Osteocyte (in vitro differentiated cells): Measurements from ENCODE around the gene SUCO. TPM values are rescaled to one million over a fixed set of nuclear protein-coding genes. Genes with fewer than 3 reads are reported as not detected.
A peak's percentile ranks its signal among the peaks of the same experiment; 100 is the strongest.

Experiments
- DNase-seq: peaks from one replicate; pipeline ENCODE4 v3.0.0; 2021; ENCODE audit warnings: mixed read lengths; ENCODE audit not compliant: unreplicated experiment; ENCODE audit errors: extremely low spot score
- H3K27ac Mint-ChIP-seq: one replicate; pipeline ENCODE4 v1.8.0; 2021; ENCODE audit warnings: mild to moderate bottlenecking, mixed read lengths; ENCODE audit not compliant: unreplicated experiment
- H3K27me3 Mint-ChIP-seq: one replicate; pipeline ENCODE4 v1.8.0; 2021; ENCODE audit warnings: mixed read lengths; ENCODE audit not compliant: unreplicated experiment
- H3K36me3 Mint-ChIP-seq: one replicate; pipeline ENCODE4 v1.8.0; 2021; ENCODE audit warnings: mixed read lengths; ENCODE audit not compliant: unreplicated experiment
- H3K4me1 Mint-ChIP-seq: one replicate; pipeline ENCODE4 v1.8.0; 2021; ENCODE audit warnings: mixed read lengths; ENCODE audit not compliant: unreplicated experiment
- H3K4me3 Mint-ChIP-seq: one replicate; pipeline ENCODE4 v1.8.0; 2021; ENCODE audit warnings: mild to moderate bottlenecking, moderate library complexity, mixed read lengths; ENCODE audit not compliant: unreplicated experiment
- H3K9me3 Mint-ChIP-seq: one replicate; pipeline ENCODE4 v1.8.0; 2021; ENCODE audit warnings: mixed read lengths; ENCODE audit not compliant: unreplicated experiment
- total RNA-seq: library from RNA; stranded (reverse); gene quantifications from 2 replicates; pipeline ENCODE4 v1.2.1, GENCODE V29; 2021
- TF ChIP-seq, protein P1 (sequence below): fragments of 200-600 bp; sonication (generic); IDR thresholded peaks from 2 replicates; pipeline ENCODE4 v1.5.0; 2021; ENCODE audit warnings: antibody characterized with exemption, mild to moderate bottlenecking, moderate library complexity

The SUCO gene
- total RNA-seq, 1 donor from 2014 or later, result 30.4 TPM

DNA sequence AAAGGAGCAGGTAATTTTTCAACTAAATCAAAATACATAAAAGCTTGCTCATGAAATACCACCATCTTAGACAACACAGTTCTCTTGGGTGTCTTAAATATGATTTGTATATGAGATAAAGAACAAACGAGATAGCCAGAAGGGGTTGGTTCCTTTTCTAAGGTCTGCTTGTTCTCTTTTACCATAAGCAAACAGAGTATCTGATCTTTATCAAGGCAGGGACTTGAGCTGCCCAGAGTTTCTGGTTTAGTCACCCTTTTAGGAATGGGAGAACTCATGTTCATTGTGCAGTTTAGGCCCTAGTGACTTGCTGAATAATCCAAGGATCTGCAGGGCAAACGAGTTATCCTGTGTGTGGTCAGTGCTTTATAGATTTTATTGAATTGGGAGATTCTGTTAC lies 3.0 kb upstream of the SUCO start:
- Mint-ChIP-seq H3K9me3 (no peaks in the 10 kb centered on the region), H3K4me1 (peaks cover 21% of the 10 kb centered on the region), H3K27ac (no peak overlapping the region), H3K27me3 (peaks cover 28% of the 10 kb centered on the region), H3K4me3 (no peak overlapping the region), H3K36me3 (no peaks in the 10 kb centered on the region)
- TF ChIP-seq, protein P1, sequence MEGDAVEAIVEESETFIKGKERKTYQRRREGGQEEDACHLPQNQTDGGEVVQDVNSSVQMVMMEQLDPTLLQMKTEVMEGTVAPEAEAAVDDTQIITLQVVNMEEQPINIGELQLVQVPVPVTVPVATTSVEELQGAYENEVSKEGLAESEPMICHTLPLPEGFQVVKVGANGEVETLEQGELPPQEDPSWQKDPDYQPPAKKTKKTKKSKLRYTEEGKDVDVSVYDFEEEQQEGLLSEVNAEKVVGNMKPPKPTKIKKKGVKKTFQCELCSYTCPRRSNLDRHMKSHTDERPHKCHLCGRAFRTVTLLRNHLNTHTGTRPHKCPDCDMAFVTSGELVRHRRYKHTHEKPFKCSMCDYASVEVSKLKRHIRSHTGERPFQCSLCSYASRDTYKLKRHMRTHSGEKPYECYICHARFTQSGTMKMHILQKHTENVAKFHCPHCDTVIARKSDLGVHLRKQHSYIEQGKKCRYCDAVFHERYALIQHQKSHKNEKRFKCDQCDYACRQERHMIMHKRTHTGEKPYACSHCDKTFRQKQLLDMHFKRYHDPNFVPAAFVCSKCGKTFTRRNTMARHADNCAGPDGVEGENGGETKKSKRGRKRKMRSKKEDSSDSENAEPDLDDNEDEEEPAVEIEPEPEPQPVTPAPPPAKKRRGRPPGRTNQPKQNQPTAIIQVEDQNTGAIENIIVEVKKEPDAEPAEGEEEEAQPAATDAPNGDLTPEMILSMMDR, result no peak
- DNase-seq, result no peak

DNA sequence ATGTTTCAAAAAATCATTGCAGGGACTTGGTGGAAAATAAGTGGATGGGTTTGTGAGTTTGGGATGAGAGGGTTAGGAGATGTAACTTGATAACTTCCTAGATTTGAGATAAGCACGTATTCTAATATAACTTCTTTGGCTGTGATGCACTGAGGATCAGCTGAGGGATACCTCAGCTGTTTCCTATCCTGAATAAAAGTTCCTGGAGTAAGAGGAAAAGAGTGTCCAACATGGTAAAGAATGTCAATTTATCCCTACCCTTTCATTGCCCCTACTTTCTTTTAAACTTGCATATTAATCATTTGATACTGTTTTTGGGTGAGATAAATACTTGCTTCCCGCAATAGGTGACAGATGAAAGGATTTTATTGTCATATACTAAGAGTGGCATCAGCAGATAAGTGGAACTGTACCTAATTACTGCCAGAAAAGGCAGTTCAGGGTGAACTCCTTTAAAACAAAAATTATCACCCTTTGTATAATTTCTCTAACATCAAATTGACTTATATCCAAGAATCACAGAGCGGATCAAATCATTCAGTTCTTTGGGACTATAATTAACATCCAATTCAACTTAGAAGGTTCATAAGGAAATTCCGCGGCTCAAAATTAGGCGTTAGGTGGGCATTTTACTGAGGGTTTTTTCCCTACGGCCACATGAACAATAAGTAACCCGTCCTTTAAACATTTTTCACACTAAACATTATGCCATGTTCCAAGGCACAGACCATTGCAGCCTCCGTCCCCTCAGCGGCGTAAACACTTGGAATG lies 1.4 kb upstream of the SUCO start:
- TF ChIP-seq, protein P1, result no peak
- Mint-ChIP-seq H3K4me1 (peaks cover 29% of the 10 kb centered on the region), H3K9me3 (no peaks in the 10 kb centered on the region), H3K27me3 (peaks cover 20% of the 10 kb centered on the region), H3K36me3 (no peaks in the 10 kb centered on the region), H3K27ac (peak overlapping the region; percentile 100), H3K4me3 (peak overlapping the region; percentile 93)
- DNase-seq, result no peak

DNA sequence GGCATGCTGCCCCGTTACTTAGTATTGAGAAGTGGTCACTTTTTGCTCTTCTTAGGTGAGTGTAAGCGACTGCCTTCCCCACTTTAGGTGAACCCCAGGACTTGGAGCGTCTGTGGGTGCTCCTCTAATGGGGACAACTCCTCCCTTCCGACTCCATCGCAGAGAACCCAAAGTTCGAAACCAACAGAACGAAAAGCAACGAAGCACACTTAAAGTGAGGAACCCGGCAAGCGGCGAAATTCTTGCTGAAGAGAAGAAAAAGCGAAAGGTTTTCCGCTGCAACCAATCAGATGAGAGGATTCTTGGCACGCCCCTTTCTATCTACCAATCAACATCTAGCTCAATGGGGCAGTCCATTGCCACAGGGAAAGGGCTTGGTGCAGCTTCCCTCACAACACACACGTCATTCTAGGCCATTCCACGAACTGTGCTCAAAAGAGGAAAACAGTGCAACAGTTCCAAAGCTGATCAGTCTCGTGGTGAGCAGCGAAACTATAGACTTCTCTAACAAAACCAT lies 709 bp upstream of the SUCO start:
- peak; percentile 95 for DNase-seq
- peak overlapping the region; percentile 100 for H3K27ac Mint-ChIP-seq
- no peaks in the 10 kb centered on the region for H3K9me3 Mint-ChIP-seq
- no peaks in the 10 kb centered on the region for H3K36me3 Mint-ChIP-seq
- H3K27me3 Mint-ChIP-seq, result peaks cover 14% of the 10 kb centered on the region
- peaks cover 29% of the 10 kb centered on the region for H3K4me1 Mint-ChIP-seq
- peak overlapping the region; percentile 93 for H3K4me3 Mint-ChIP-seq
- TF ChIP-seq, protein P1, result no peak

GRCh38 chr1:172533513-172534151 lies 682 bp downstream of the SUCO start:
- Mint-ChIP-seq H3K27me3 (peaks cover 8% of the 10 kb centered on the region), H3K36me3 (no peaks in the 10 kb centered on the region), H3K9me3 (no peaks in the 10 kb centered on the region), H3K27ac (peak overlapping the region; percentile 100), H3K4me1 (peaks cover 33% of the 10 kb centered on the region), H3K4me3 (peak overlapping the region; percentile 93)
- no peak for DNase-seq
- TF ChIP-seq, protein P1, result no peak

DNA sequence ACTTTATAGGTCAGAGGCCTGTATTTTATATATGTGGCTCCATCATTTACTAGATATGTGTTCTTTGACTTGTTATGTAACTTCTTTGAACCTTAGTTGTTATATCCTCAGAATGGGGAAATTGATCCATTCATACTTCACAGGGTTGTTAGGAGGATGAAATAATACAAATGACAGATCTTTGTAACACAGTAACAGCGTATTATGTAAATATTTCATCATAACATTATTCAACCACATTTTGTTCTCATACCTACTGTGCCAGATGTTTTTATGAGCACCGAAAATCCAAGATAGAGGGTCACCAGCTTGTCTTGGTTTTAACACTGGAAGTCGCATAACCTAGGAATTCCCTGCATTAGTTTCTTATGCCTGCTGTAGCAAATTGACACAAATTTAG lies 3.3 kb downstream of the SUCO start:
- Mint-ChIP-seq H3K4me3 (no peak overlapping the region), H3K36me3 (no peaks in the 10 kb centered on the region), H3K4me1 (peaks cover 30% of the 10 kb centered on the region), H3K9me3 (no peaks in the 10 kb centered on the region), H3K27me3 (no peaks in the 10 kb centered on the region), H3K27ac (no peak overlapping the region)
- TF ChIP-seq, protein P1, result no peak
- no peak for DNase-seq
